GM23248 (cell line): ENCODE data around the gene GPR82. TPM values are rescaled to one million over a fixed set of nuclear protein-coding genes. Genes with fewer than 3 reads are reported as not detected.

Experiments
- DNase-seq: peaks from one replicate; pipeline ENCODE4 v3.0.0-alpha.2; 2015
- H2AFZ ChIP-seq: fragments of 200-600 bp; sonication (generic); 2 replicates; pipeline ENCODE4 v1.6.1; 2016; ENCODE audit warnings: antibody characterized with exemption
- H3F3A ChIP-seq: fragments of 200-600 bp; sonication (generic); 2 replicates; pipeline ENCODE4 v1.6.1; 2016; ENCODE audit warnings: mild to moderate bottlenecking, antibody characterized with exemption, mixed run types; ENCODE audit not compliant: insufficient read depth
- H3K27ac ChIP-seq: fragments of 200-600 bp; sonication (generic); 2 replicates; pipeline ENCODE4 v1.5.1; 2016; ENCODE audit warnings: mild to moderate bottlenecking
- H3K27me3 ChIP-seq: fragments of 200-600 bp; sonication (generic); replicated peaks from 2 replicates; pipeline ENCODE4 v1.6.1; 2016; ENCODE audit warnings: mild to moderate bottlenecking; ENCODE audit not compliant: insufficient read depth
- H3K36me3 ChIP-seq: fragments of 200-600 bp; sonication (generic); 2 replicates; pipeline ENCODE4 v1.6.1; 2016; ENCODE audit warnings: low read depth, mild to moderate bottlenecking
- H3K4me1 ChIP-seq: fragments of 200-600 bp; sonication (generic); 2 replicates; pipeline ENCODE4 v1.6.1; 2016; ENCODE audit warnings: mild to moderate bottlenecking; ENCODE audit not compliant: insufficient read depth
- H3K4me2 ChIP-seq: fragments of 200-600 bp; sonication (generic); one replicate; pipeline ENCODE4 v1.6.1; 2016; ENCODE audit warnings: mild to moderate bottlenecking; ENCODE audit not compliant: unreplicated experiment
- H3K4me3 ChIP-seq: fragments of 200-600 bp; sonication (generic); 2 replicates; pipeline ENCODE4 v1.5.1; 2016; ENCODE audit warnings: mild to moderate bottlenecking
- H3K79me2 ChIP-seq: fragments of 200-600 bp; sonication (generic); 2 replicates; pipeline ENCODE4 v1.6.1; 2016; ENCODE audit warnings: mild to moderate bottlenecking; ENCODE audit not compliant: insufficient read depth
- H3K9ac ChIP-seq: fragments of 200-600 bp; sonication (generic); 2 replicates; pipeline ENCODE4 v1.6.1; 2016; ENCODE audit warnings: mild to moderate bottlenecking
- H3K9me2 ChIP-seq: fragments of 200-600 bp; sonication (generic); 2 replicates; pipeline ENCODE4 v1.6.1; 2016; ENCODE audit warnings: mixed run types, mild to moderate bottlenecking, moderate library complexity; ENCODE audit not compliant: insufficient read depth
- H3K9me3 ChIP-seq: fragments of 200-600 bp; sonication (generic); one replicate; pipeline ENCODE4 v1.6.1; 2017; ENCODE audit warnings: low read depth
- H4K20me1 ChIP-seq: fragments of 200-600 bp; sonication (generic); 2 replicates; pipeline ENCODE4 v1.6.0; 2016; ENCODE audit not compliant: insufficient read depth
- EZH2 ChIP-seq: fragments of 200-600 bp; sonication (generic); IDR thresholded peaks from 2 replicates; pipeline ENCODE4 v1.6.1; 2018; ENCODE audit warnings: antibody characterized with exemption, mild to moderate bottlenecking; ENCODE audit not compliant: insufficient read depth, poor library complexity, severe bottlenecking
- EZH2phosphoT487 ChIP-seq: fragments of 200-600 bp; sonication (generic); IDR thresholded peaks from 2 replicates; pipeline ENCODE4 v1.6.1; 2018; ENCODE audit warnings: antibody characterized with exemption, moderate library complexity, mild to moderate bottlenecking, low read depth; ENCODE audit not compliant: insufficient read depth
- WGBS, 2 experiments: methylation state at CpG; one replicate each; pipeline ENCODE4 v1.1.6; 2015 to 2017; ENCODE audit warnings: low lambda C conversion rate in 2 of 2, low coverage in 1 of 2; ENCODE audit errors: missing lambda C conversion rate in 2 of 2; 5-methylcytosine and 5-hydroxymethylcytosine counted together
- in situ Hi-C: fragments of 300-500 bp; cut with MboI; formaldehyde crosslinking; loops from 2 replicates; pipeline ENCODE4 v1.15.0; 2020
- polyA plus RNA-seq: library from polyadenylated mRNA; unstranded; fragments of >200 nt; fragmentation: Nextera tagmentation; extraction: Ambion mirVana; gene quantifications from 2 replicates; pipeline ENCODE4 v1.2.1, GENCODE V29; 2016
- total RNA-seq: library from RNA; depleted of rRNA; stranded (reverse); fragments of >200 nt; shearing (Covaris generic); gene quantifications from 2 replicates; pipeline ENCODE4 v1.2.3, GENCODE V29; 2014

The GPR82 gene
- total and polyA plus RNA-seq, 2 experiments from 2014 or later: 0.13 TPM; not detected in 1

DNA sequence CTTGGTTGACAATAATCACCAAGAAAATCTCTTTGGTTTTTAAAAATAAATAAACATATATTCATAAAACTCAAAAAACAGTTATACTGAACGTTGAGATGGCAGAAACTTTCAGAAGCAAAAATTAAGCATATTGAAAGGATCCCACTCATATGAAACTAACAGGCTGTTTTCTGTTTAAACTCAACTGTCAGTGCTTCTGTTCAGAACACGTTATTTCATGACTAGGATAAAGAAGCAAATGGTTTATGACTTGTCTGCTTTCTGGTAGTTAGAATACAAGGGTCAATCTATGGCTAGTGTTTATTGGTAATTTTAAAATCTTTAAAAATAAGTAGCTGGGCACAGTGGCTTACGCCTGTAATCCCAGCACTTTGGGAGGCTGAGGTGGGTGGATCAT lies 4.1 kb downstream of the GPR82 start:
- Histone ChIP-seq H3K79me2 (no peaks in the 10 kb centered on the region), H3K4me2 (no peak overlapping the region), H3F3A (no peaks in the 10 kb centered on the region), H3K4me3 (no peak overlapping the region), H3K27me3 (no peaks in the 10 kb centered on the region), H3K27ac (no peak overlapping the region), H3K9ac (no peak overlapping the region), H4K20me1 (no peaks in the 10 kb centered on the region), H3K4me1 (0 out of 2 replicates have a peak, but pooled peaks cover 5% of the 10 kb centered on the region), H2AFZ (no peak overlapping the region), H3K9me2 (no peaks in the 10 kb centered on the region), H3K36me3 (no peaks in the 10 kb centered on the region), H3K9me3 (no peaks in the 10 kb centered on the region)
- WGBS, 2 experiments: 92 to 97% methylated on average over 3 of the region's 3 CpGs
- no peak for DNase-seq
- TF ChIP-seq EZH2phosphoT487 (no peak), EZH2 (no peak)
- in situ Hi-C loops: loop anchor here (25.0 kb wide), 2 partner anchors 166 to 441 kb away; no protein-coding TSS in a partner anchor

DNA sequence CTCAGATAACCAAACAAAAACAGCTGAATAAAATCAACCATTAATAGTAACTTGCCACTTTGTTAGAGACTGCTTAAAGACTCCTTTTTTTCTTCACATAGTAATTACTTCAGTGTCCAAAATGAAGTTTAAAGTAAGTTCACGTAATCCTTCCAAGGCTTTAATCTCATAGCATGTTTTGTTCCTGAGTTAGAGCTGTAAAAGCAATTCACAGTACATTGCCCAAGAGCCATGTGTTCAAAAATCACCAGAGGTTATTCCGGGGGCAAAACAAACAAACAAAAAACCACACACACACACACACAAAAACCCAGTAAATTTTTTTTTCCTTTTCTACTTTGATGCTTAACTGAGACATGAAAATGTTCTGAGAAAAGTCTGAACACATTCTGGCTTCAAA lies 6.1 kb downstream of the GPR82 start:
- Histone ChIP-seq H3K27ac (no peak overlapping the region), H3K27me3 (no peaks in the 10 kb centered on the region), H4K20me1 (no peaks in the 10 kb centered on the region), H3K9ac (no peak overlapping the region), H3K79me2 (no peaks in the 10 kb centered on the region), H3K9me3 (no peaks in the 10 kb centered on the region), H3K4me1 (no peaks in the 10 kb centered on the region), H3K4me3 (no peak overlapping the region), H3K4me2 (no peak overlapping the region), H3K9me2 (no peaks in the 10 kb centered on the region), H3K36me3 (no peaks in the 10 kb centered on the region), H2AFZ (no peak overlapping the region), H3F3A (no peaks in the 10 kb centered on the region)
- DNase-seq: peak; percentile 1
- WGBS, 2 experiments: 25 to 46% methylated on average over 2 of the region's 2 CpGs
- TF ChIP-seq EZH2phosphoT487: no peak
- no peak for TF ChIP-seq EZH2
- in situ Hi-C loops: loop anchor here (25.0 kb wide), 2 partner anchors 168 to 443 kb away; no protein-coding TSS in a partner anchor

DNA sequence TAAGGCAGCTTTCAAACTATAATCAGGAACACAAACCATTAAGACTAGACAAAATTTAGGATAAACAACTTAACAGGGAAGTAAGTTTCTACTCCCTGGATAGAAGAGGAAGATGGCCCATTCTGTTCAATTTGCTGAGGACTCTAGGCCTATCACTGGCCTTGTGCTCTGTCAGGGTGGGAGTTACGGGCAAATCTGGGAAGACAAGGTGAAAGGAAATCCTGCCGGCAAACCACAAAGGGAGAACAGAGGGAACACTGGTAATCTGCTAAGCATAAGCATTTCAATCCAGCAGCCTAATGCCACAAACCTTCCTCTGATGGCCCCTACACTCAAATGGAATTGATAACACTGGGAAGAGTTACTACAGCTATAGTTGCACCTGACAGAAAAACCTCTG lies 8.3 kb downstream of the GPR82 start:
- Histone ChIP-seq H3K9me2 (no peaks in the 10 kb centered on the region), H3K79me2 (no peaks in the 10 kb centered on the region), H3K27ac (no peak overlapping the region), H3K36me3 (no peaks in the 10 kb centered on the region), H4K20me1 (no peaks in the 10 kb centered on the region), H3K9ac (no peak overlapping the region), H2AFZ (no peak overlapping the region), H3K9me3 (no peaks in the 10 kb centered on the region), H3K4me2 (no peak overlapping the region), H3K4me3 (no peak overlapping the region), H3K27me3 (no peaks in the 10 kb centered on the region), H3K4me1 (no peaks in the 10 kb centered on the region), H3F3A (no peaks in the 10 kb centered on the region)
- no peak for TF ChIP-seq EZH2phosphoT487
- TF ChIP-seq EZH2: no peak
- WGBS, 2 experiments: 100% methylated on average over 2 of the region's 2 CpGs
- DNase-seq: no peak
- in situ Hi-C loops: loop anchor here (25.0 kb wide), 2 partner anchors 170 to 445 kb away; no protein-coding TSS in a partner anchor

DNA sequence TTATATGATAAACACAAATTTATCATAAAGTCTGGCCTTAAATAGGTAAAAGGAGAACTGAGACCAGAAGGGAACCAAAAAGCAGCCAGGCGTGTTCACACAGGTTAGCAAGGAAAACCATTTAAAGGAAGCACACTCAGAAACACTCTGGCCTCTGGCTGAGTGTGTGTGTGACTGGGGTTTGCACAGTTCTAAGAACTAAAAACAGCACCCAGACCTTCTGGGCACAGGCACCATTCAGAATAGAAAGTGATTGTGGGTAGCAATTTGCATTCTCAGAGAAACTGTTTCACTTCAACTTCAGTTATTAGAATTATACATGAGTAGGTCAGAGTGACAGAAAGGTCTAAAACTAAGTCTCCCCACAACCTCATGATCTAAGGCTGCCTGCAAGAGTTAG lies 10.0 kb downstream of the GPR82 start:
- in situ Hi-C loops: loop anchor here (25.0 kb wide), 2 partner anchors 172 to 447 kb away; no protein-coding TSS in a partner anchor
- no peak overlapping the region for H3K4me3 ChIP-seq
- H3F3A ChIP-seq: no peaks in the 10 kb centered on the region
- no peaks in the 10 kb centered on the region for H4K20me1 ChIP-seq
- H3K4me1 ChIP-seq: no peaks in the 10 kb centered on the region
- H3K79me2 ChIP-seq: no peaks in the 10 kb centered on the region
- H3K9me3 ChIP-seq: no peaks in the 10 kb centered on the region
- no peak overlapping the region for H3K9ac ChIP-seq
- H3K36me3 ChIP-seq: no peaks in the 10 kb centered on the region
- H3K27ac ChIP-seq: no peak overlapping the region
- H2AFZ ChIP-seq: no peak overlapping the region
- no peaks in the 10 kb centered on the region for H3K9me2 ChIP-seq
- TF ChIP-seq EZH2phosphoT487 (no peak), EZH2 (no peak)
- H3K27me3 ChIP-seq: no peaks in the 10 kb centered on the region
- DNase-seq: no peak
- 88 to 100% methylated on average over 1 of the region's 1 CpG for WGBS, 2 experiments
- H3K4me2 ChIP-seq: no peak overlapping the region

DNA sequence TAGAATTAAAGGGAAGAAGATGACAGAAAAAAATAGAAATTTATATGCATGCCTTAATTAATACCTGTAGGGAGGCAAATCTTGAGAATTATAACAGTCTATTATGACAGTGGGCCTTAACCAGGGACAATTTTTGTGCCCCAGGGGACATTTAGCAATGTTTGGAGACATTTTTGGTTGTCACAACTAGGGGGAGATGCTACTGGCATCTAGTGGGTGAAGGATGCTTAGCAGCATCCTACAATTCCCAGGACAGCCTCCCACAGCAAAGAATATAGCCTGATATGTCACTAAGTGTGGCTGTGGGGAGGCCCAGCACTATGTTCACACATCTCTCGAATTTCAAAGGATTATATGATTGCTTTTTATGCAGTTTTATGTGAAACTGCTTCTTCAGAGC lies 10.5 kb downstream of the GPR82 start:
- Histone ChIP-seq H3K79me2 (no peaks in the 10 kb centered on the region), H3K9me2 (no peaks in the 10 kb centered on the region), H3K9ac (no peak overlapping the region), H3K9me3 (no peaks in the 10 kb centered on the region), H4K20me1 (no peaks in the 10 kb centered on the region), H3K4me2 (no peak overlapping the region), H2AFZ (no peak overlapping the region), H3K27ac (no peak overlapping the region), H3K4me1 (no peaks in the 10 kb centered on the region), H3K27me3 (no peaks in the 10 kb centered on the region), H3F3A (no peaks in the 10 kb centered on the region), H3K4me3 (no peak overlapping the region), H3K36me3 (no peaks in the 10 kb centered on the region)
- DNase-seq: peak; percentile 36
- TF ChIP-seq EZH2phosphoT487 (no peak), EZH2 (no peak)
- WGBS, 2 experiments: 75 to 92% methylated on average over 1 of the region's 1 CpG
- in situ Hi-C loops: loop anchor here (25.0 kb wide), 2 partner anchors 172 to 447 kb away; no protein-coding TSS in a partner anchor
